Naive thymus-derived CD4-positive, alpha-beta T cell (primary cell): Measurements from ENCODE around the gene STARD10. TPM values are rescaled to one million over a fixed set of nuclear protein-coding genes. Genes with fewer than 3 reads are reported as not detected.
"Not testable (repeated sequence)": the region's sequence is repeated elsewhere in the genome, so short reads cannot be mapped to it uniquely, and the experiment has no call there.

Experiments used
- ATAC-seq: fragments of 150-1000 bp; cut with Tn5 transposase; 2 replicates; pipeline ENCODE4 v1.10.0; 2021; ENCODE audit warnings: mild to moderate bottlenecking, moderate library complexity
- CTCF ChIA-PET: fragments of 350-600 bp; sonication (Branson Sonifier 250); formaldehyde crosslinking; loops from one replicate; lab custom pipeline; 2021; ENCODE audit warnings: antibody characterized with exemption; lab: Charles Lee
- POLR2A ChIA-PET: fragments of 350-600 bp; sonication (Branson Sonifier 250); formaldehyde crosslinking; loops from one replicate; lab custom pipeline; 2021; ENCODE audit warnings: antibody characterized with exemption, inconsistent platforms; lab: Charles Lee
- DNase-seq, 9 donors: peaks; one replicate each; pipeline versions ENCODE4 v3.0.0 to v3.0.0-alpha.2; 2020 to 2022; ENCODE audit warnings: mixed read lengths in 1 of 9
- H3K27ac ChIP-seq: one replicate; pipeline ENCODE4 v1.7.0; 2013; ENCODE audit warnings: mild to moderate bottlenecking, low read depth, low read length, moderate library complexity
- H3K27me3 ChIP-seq, 2 donors: one replicate each; pipeline ENCODE4 v1.7.0; 2013; ENCODE audit warnings: low read length in 2 of 2, mild to moderate bottlenecking in 2 of 2, moderate library complexity in 2 of 2; ENCODE audit not compliant: control insufficient read depth in 2 of 2, insufficient read depth in 2 of 2
- H3K36me3 ChIP-seq, 3 experiments: 1 replicate in 2 of 3; 2 replicates in 1 of 3; pipeline ENCODE4 v1.7.0; 2013; ENCODE audit warnings: low read length in 3 of 3, mild to moderate bottlenecking in 3 of 3, moderate library complexity in 1 of 3; ENCODE audit not compliant: insufficient read depth in 3 of 3, control insufficient read depth in 2 of 3
- H3K4me1 ChIP-seq, 2 donors: one replicate each; pipeline ENCODE4 v1.7.0; 2013; ENCODE audit warnings: low read length in 2 of 2, mild to moderate bottlenecking in 2 of 2, moderate library complexity in 1 of 2; ENCODE audit not compliant: control insufficient read depth in 2 of 2, insufficient read depth in 2 of 2
- H3K4me3 ChIP-seq: 2 replicates; pipeline ENCODE4 v1.7.0; 2013; ENCODE audit warnings: mild to moderate bottlenecking, low read length
- H3K9me3 ChIP-seq, 3 experiments: 1 replicate in 2 of 3; 2 replicates in 1 of 3; pipeline ENCODE4 v1.7.0; 2013; ENCODE audit warnings: low read length in 3 of 3; ENCODE audit not compliant: control insufficient read depth in 2 of 3
- H3K27ac Mint-ChIP-seq, 9 donors: one replicate each; pipeline ENCODE4 v1.8.0; 2020 to 2022; ENCODE audit warnings: mixed read lengths in 9 of 9, mild to moderate bottlenecking in 8 of 9, moderate library complexity in 5 of 9, inconsistent platforms in 2 of 9
- H3K27me3 Mint-ChIP-seq, 5 donors: one replicate each; pipeline ENCODE4 v1.8.0; 2021 to 2022; ENCODE audit warnings: mixed read lengths in 5 of 5, mild to moderate bottlenecking in 1 of 5
- H3K36me3 Mint-ChIP-seq, 5 donors: one replicate each; pipeline ENCODE4 v1.8.0; 2020 to 2022; ENCODE audit warnings: mixed read lengths in 5 of 5, mild to moderate bottlenecking in 3 of 5, inconsistent platforms in 1 of 5
- H3K4me1 Mint-ChIP-seq, 7 donors: one replicate each; pipeline ENCODE4 v1.8.0; 2020 to 2022; ENCODE audit warnings: mixed read lengths in 7 of 7, mild to moderate bottlenecking in 3 of 7, inconsistent platforms in 1 of 7
- H3K4me3 Mint-ChIP-seq, 10 donors: one replicate each; pipeline ENCODE4 v1.8.0; 2020 to 2022; ENCODE audit warnings: mild to moderate bottlenecking in 10 of 10, mixed read lengths in 10 of 10, moderate library complexity in 6 of 10, inconsistent platforms in 2 of 10
- H3K9me3 Mint-ChIP-seq, 11 donors: one replicate each; pipeline ENCODE4 v1.8.0; 2020 to 2022; ENCODE audit warnings: mixed read lengths in 11 of 11, mild to moderate bottlenecking in 4 of 11, inconsistent platforms in 1 of 11, moderate library complexity in 1 of 11
- intact Hi-C, 2 donors: fragments of 100-400 bp; cut with micrococcal nuclease; formaldehyde crosslinking; loops; one replicate each; pipeline ENCODE4 v1.15.1; 2023
- polyA plus RNA-seq, 2 donors: library from polyadenylated mRNA; unstranded; fragments of 300-500 nt; fragmentation: Illumina TruSeq; gene quantifications; one replicate each; pipeline ENCODE4 v1.2.3, GENCODE V29; 2021
- total RNA-seq, 6 experiments: library from RNA in 5 of 6; stranded (reverse) in 5 of 6; gene quantifications; 1 replicate in 5 of 6; 2 replicates in 1 of 6; pipeline ENCODE4 v1.2.3 and lab custom pipeline; 2021 to 2026

The STARD10 gene
- total and polyA plus RNA-seq, 7 experiments from 2014 or later, result 10.9 to 26.1 (median 18.4) TPM

DNA sequence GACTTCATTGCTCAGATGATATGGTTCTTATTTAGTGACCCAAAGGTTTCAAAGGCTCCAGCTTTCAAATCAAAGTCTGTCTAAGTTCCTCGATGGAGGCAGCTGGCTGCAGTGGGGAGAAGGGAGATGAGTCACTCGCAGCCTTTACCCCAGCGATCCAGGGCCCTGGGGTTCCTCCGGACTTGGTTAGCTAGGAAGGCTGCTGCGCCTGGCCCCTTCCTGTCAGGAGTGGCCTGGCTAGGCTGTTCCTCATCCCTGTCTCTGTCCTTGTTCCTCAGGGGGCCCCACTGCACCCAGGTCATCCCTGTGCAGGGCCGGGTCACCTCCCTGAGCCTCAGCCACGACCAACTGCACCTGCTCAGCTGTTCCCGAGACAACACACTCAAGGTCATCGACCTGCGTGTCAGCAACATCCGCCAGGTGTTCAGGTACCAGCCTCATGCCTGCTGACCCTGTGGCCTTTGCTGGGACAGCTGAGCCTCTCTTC is 34.3 kb upstream of the STARD10 start:
- no peak for DNase-seq
- Histone ChIP-seq H3K4me3 (no peak overlapping the region), H3K4me1 (peaks cover 0 to 4% of the 10 kb centered on the region in 2 donors), H3K9me3 (no peaks in the 10 kb centered on the region), H3K27me3 (no peaks in the 10 kb centered on the region), H3K27ac (no peak overlapping the region), H3K36me3 (peaks cover 0 to 61% (median 0%) of the 10 kb centered on the region in 3 experiments)
- Mint-ChIP-seq H3K9me3 (peaks cover 0 to 1% (median 0%) of the 10 kb centered on the region in 11 donors), H3K4me3 (peak overlapping the region in 2 of 10 donors; percentile 25 to 37), H3K4me1 (peaks cover 5 to 27% (median 8%) of the 10 kb centered on the region in 7 donors), H3K36me3 (peaks cover 0 to 21% (median 0%) of the 10 kb centered on the region in 5 donors), H3K27me3 (no peaks in the 10 kb centered on the region), H3K27ac (peak overlapping the region in 3 of 9 donors; percentile 17 to 79 (median 62))
- ChIA-PET POLR2A (interaction anchor here (1.1 to 1.2 kb wide), 2 partner anchors 106 to 315 kb away, joined by 3 read pairs; no protein-coding TSS in a partner anchor), CTCF (interaction anchor here (0.7 to 8.6 kb wide), 3 partner anchors 100 to 350 kb away, joined by 3 to 89 read pairs (median 3); no protein-coding TSS in a partner anchor)
- ATAC-seq, result peak; percentile 11
- intact Hi-C loops, result no loop called here

DNA sequence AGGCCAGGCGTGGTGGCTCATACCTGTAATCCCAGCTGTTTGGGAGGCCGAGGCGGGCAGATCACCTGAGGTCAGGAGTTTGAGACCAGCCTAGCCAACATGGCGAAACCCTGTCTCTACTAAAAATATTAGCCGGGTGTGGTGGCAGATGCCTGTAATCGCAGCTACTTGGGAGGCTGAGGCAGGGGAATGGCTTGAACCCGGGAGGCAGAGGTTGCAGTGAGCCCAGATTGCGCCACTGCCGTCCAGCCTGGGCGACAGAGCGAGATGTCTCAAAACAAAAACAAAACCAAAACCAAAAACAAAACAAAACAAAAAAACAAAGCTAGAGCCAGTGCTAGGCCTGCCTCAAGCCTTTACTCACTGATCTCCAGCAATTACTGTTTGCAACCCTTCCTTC is 33.8 kb upstream of the STARD10 start:
- H3K4me1 ChIP-seq, DNase-seq, H3K27ac ChIP-seq, intact Hi-C loops, H3K9me3 Mint-ChIP-seq, H3K27me3 Mint-ChIP-seq, H3K4me3 ChIP-seq, H3K27me3 ChIP-seq, H3K9me3 ChIP-seq: not testable (repeated sequence)
- ATAC-seq, result peak; percentile 28
- peak overlapping the region in 4 of 9 donors; percentile 45 to 79 (median 74) for H3K27ac Mint-ChIP-seq
- peaks cover 0 to 65% (median 0%) of the 10 kb centered on the region in 3 experiments for H3K36me3 ChIP-seq
- peak overlapping the region in 2 of 10 donors; percentile 25 to 37 for H3K4me3 Mint-ChIP-seq
- peaks cover 5 to 24% (median 7%) of the 10 kb centered on the region in 7 donors for H3K4me1 Mint-ChIP-seq
- ChIA-PET POLR2A (interaction anchor here (1.1 to 1.2 kb wide), 2 partner anchors 106 to 315 kb away, joined by 3 read pairs; no protein-coding TSS in a partner anchor), CTCF (interaction anchor here (0.6 to 8.6 kb wide), 4 partner anchors 100 to 717 kb away, joined by 3 to 89 read pairs (median 3); no protein-coding TSS in a partner anchor)
- H3K36me3 Mint-ChIP-seq, result peaks cover 0 to 21% (median 0%) of the 10 kb centered on the region in 5 donors

DNA sequence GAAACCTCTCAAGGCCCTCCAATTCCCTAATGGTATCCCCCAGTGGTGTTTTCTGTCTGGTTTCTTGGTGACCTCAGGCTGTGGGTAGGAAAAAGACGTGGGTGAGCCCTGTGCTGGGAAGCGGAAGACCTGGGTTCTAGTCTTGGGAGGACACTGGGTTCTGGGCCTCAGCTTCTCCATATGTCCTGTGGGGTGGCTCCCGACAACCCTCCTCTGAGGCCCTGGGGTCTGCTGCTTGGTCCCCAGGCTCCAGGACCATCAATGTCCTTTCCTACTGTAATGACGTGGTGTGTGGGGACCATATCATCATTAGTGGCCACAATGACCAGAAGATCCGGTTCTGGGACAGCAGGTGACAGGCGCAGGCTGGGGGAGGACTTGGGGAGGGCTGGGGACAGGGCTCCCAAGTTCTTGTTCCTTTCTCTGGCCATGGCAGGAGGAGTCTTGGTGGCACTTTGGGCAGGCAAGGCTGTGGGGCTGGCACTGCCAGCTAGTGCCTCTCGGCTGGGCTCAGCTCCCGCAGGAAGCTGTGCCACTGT is 33.2 kb upstream of the STARD10 start:
- Histone ChIP-seq H3K36me3 (peaks cover 0 to 68% (median 0%) of the 10 kb centered on the region in 3 experiments), H3K27ac (no peak overlapping the region), H3K9me3 (no peaks in the 10 kb centered on the region), H3K27me3 (no peaks in the 10 kb centered on the region), H3K4me1 (peaks cover 0 to 4% of the 10 kb centered on the region in 2 donors), H3K4me3 (no peak overlapping the region)
- intact Hi-C loops, result no loop called here
- H3K4me1 Mint-ChIP-seq, result peaks cover 4 to 22% (median 6%) of the 10 kb centered on the region in 7 donors
- CTCF ChIA-PET, result interaction anchor here (0.5 to 8.6 kb wide), 3 partner anchors 55 to 718 kb away, joined by 3 to 89 read pairs (median 3); no protein-coding TSS in a partner anchor
- H3K27ac Mint-ChIP-seq, result peak overlapping the region in 6 of 9 donors; percentile 41 to 79 (median 60)
- no peak for ATAC-seq
- H3K27me3 Mint-ChIP-seq, result no peaks in the 10 kb centered on the region
- POLR2A ChIA-PET, result interaction anchor here (0.5 to 1.2 kb wide), 3 partner anchors 42 to 316 kb away, joined by 3 read pairs; no protein-coding TSS in a partner anchor
- H3K4me3 Mint-ChIP-seq, result no peak overlapping the region
- H3K36me3 Mint-ChIP-seq, result peaks cover 0 to 21% (median 0%) of the 10 kb centered on the region in 5 donors
- H3K9me3 Mint-ChIP-seq, result peaks cover 0 to 3% (median 0%) of the 10 kb centered on the region in 11 donors
- DNase-seq, result no peak

DNA sequence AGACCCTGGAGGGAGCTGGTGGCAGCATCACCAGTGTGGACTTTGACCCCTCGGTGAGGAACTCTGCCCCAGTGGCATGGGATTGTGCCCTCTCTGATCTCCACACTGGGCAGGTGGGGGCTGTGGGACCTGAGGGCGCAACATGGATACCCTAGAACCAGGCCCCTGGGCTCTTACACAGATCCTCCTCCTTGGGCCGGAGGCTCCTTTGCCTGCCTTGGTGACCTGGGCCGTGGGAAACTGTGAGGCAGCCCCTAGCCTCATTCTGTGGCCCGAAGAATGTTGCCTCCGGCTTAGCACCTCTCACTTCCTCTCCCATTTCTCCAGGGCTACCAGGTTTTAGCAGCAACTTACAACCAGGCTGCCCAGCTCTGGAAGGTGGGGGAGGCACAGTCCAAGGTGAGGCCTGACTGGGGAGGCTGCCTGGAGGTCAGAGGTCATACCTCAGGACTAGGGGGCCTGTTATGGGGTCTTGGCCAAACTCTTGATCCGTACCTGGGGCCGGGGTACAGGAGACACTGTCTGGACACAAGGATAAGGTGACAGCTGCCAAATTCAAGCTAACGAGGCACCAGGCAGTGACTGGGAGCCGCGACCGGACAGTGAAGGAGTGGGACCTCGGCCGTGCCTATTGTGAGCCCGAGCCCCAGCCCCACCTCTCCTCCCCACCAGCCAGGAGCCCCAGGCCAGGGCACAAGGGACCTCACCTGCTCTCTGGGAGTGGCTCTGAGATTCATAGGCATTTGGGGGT is 32.5 kb upstream of the STARD10 start:
- Histone ChIP-seq H3K4me3 (no peak overlapping the region), H3K27ac (no peak overlapping the region), H3K36me3 (peaks cover 0 to 72% (median 0%) of the 10 kb centered on the region in 3 experiments), H3K4me1 (peaks cover 0 to 4% of the 10 kb centered on the region in 2 donors), H3K27me3 (no peaks in the 10 kb centered on the region), H3K9me3 (no peaks in the 10 kb centered on the region)
- DNase-seq (no peak), ATAC-seq (no peak)
- Mint-ChIP-seq H3K27me3 (no peaks in the 10 kb centered on the region), H3K36me3 (peaks cover 0 to 21% (median 0%) of the 10 kb centered on the region in 5 donors), H3K4me1 (peaks cover 0 to 19% (median under 1%) of the 10 kb centered on the region in 7 donors), H3K27ac (peak overlapping the region in 3 of 9 donors; percentile 41 to 77 (median 48)), H3K4me3 (no peak overlapping the region), H3K9me3 (peaks cover 0 to 3% (median 0%) of the 10 kb centered on the region in 11 donors)
- ChIA-PET POLR2A (interaction anchor here (0.5 to 0.6 kb wide), 2 partner anchors 32 to 42 kb away, joined by 3 read pairs; no protein-coding TSS in a partner anchor), CTCF (interaction anchor here (0.9 to 8.6 kb wide), 2 partner anchors 11 to 352 kb away, joined by 3 to 89 read pairs; no protein-coding TSS in a partner anchor)
- intact Hi-C loops, result no loop called here

DNA sequence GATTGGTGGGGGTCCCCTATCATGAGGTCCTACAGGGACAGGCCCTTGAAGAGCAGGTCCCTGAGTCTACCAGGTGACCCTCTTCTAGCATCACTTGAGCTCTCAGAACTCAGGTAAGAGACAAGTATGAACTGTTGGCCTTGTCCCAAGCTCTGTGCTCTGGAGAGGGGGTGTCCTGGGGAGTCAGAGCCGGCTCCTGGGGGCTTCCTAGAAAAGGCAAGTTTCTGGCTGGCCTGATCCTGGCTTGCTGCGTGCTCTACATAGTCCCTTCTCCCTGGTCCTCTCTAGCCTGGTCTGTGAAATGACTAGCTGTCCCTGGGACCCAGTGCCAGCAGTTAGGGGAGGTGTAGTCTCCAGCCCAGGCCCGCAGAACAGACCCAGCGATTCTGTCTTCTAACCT is 31.8 kb upstream of the STARD10 start:
- peaks cover 0 to 3% (median 0%) of the 10 kb centered on the region in 11 donors for H3K9me3 Mint-ChIP-seq
- H3K27ac Mint-ChIP-seq, result peak overlapping the region in 6 of 9 donors; percentile 22 to 72 (median 38)
- peaks cover 0 to 22% (median 0%) of the 10 kb centered on the region in 5 donors for H3K36me3 Mint-ChIP-seq
- intact Hi-C loops, result no loop called here
- Histone ChIP-seq H3K9me3 (no peaks in the 10 kb centered on the region), H3K4me1 (peaks cover 0 to 7% of the 10 kb centered on the region in 2 donors), H3K4me3 (no peak overlapping the region), H3K27ac (peak overlapping the region; percentile 8), H3K27me3 (no peaks in the 10 kb centered on the region), H3K36me3 (peaks cover 0 to 76% (median 5%) of the 10 kb centered on the region in 3 experiments)
- ChIA-PET POLR2A (no interaction called here), CTCF (interaction anchor here (0.9 kb wide), 1 partner anchor 10 kb away, joined by 3 read pairs; no protein-coding TSS in a partner anchor)
- ATAC-seq (no peak), DNase-seq (no peak)
- H3K4me1 Mint-ChIP-seq, result peaks cover 0 to 19% (median 4%) of the 10 kb centered on the region in 7 donors
- H3K4me3 Mint-ChIP-seq, result no peak overlapping the region
- H3K27me3 Mint-ChIP-seq, result no peaks in the 10 kb centered on the region
